ENCODE data around the gene DDA1. TPM values are rescaled to one million over a fixed set of nuclear protein-coding genes. Genes with fewer than 3 reads are reported as not detected.

DDA1 gene
- total and polyA plus RNA-seq, 12 donors: 6.8 to 71.4 (median 41.5) TPM

DNA sequence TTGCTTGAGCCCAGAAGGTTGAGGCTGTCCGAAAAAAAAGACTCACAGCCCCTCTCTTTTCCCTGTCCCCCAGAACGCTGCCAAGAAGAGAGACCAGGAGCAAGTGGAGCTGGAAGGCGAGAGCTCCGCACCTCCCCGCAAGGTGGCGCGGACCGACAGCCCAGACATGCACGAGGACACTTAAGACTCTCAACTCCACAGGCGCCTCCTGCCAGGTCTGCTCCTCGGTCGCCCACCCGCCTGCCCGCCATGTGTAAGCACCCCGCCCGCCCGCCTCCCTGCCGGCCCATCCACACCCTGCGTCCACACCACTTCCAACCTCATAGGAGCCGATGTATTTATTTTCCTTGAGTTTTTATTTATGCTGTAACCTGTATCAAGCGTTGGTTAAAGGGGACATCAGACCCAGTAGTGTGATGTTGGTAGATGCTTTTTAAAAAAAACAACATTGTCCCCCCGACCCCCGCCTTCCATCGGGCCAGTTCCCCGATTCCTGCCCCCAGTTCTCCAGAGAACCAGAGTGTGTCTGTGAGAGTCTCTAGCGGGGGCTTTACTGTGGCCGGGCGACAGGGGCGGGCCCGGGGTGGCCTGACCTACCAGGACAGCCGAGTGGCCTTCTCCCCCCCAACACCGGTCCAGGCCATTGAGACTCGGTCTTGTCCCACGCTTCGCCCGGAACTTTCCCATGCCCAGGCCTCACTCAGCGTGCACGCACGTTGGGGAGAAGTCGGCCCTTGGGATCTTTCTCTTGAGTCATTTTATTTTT lies 10.3 kb downstream of the DDA1 start:
- peaks cover 0 to 40% of the 10 kb centered on the region in 2 donors for H3K36me3 ChIP-seq (replicated peaks in 1 of 2)
- no peak overlapping the region for H3K27ac ChIP-seq
- intact Hi-C loops (cut with DNase I): no loop called here
- peaks cover 0 to 9% of the 10 kb centered on the region in 2 donors for H3K4me1 ChIP-seq (replicated peaks in 1 of 2)
- no peaks in the 10 kb centered on the region for H3K9me3 ChIP-seq (replicated peaks in 1 of 3)
- H3K27me3 ChIP-seq: no peaks in the 10 kb centered on the region
- no peak for DNase-seq
- no peak for TF ChIP-seq POLR2A (IDR thresholded peaks at IDR 0.05)
- TF ChIP-seq, protein P1, sequence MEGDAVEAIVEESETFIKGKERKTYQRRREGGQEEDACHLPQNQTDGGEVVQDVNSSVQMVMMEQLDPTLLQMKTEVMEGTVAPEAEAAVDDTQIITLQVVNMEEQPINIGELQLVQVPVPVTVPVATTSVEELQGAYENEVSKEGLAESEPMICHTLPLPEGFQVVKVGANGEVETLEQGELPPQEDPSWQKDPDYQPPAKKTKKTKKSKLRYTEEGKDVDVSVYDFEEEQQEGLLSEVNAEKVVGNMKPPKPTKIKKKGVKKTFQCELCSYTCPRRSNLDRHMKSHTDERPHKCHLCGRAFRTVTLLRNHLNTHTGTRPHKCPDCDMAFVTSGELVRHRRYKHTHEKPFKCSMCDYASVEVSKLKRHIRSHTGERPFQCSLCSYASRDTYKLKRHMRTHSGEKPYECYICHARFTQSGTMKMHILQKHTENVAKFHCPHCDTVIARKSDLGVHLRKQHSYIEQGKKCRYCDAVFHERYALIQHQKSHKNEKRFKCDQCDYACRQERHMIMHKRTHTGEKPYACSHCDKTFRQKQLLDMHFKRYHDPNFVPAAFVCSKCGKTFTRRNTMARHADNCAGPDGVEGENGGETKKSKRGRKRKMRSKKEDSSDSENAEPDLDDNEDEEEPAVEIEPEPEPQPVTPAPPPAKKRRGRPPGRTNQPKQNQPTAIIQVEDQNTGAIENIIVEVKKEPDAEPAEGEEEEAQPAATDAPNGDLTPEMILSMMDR (IDR thresholded peaks at IDR 0.05): no peak
- H3K4me3 ChIP-seq: no peak overlapping the region
- 88 to 94% (median 90%) methylated on average over 38 to 40 of the region's 40 CpGs for WGBS, 4 donors

DNA sequence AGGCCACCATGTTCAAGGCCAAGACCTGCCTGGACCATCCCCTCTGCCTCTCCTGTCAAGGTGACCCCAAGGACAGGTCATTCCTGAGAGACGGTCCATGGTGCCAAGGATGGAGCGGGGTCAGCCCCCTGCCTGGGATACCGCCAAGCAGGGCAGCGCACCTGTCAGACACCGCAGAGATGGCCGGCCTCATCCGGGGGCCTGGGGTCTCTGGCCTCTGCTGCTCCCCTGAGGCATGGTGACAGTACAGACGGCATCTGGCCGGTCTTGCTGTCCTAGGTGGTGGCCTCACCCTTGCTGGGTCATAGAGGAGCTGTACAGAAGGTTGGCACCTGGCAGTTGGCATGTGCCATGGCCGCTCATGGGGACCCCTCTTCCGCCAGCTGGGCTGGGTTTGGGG lies 11.1 kb downstream of the DDA1 start:
- peaks cover 0 to 9% of the 10 kb centered on the region in 2 donors for H3K4me1 ChIP-seq (replicated peaks in 1 of 2)
- H3K9me3 ChIP-seq (replicated peaks in 1 of 3): no peaks in the 10 kb centered on the region
- H3K36me3 ChIP-seq (replicated peaks in 1 of 2): peaks cover 0 to 37% of the 10 kb centered on the region in 2 donors
- TF ChIP-seq, protein P1 (IDR thresholded peaks at IDR 0.05): no peak
- no peak for TF ChIP-seq POLR2A (IDR thresholded peaks at IDR 0.05)
- H3K4me3 ChIP-seq: no peak overlapping the region
- H3K27ac ChIP-seq: no peak overlapping the region
- H3K27me3 ChIP-seq: no peaks in the 10 kb centered on the region
- WGBS, 4 donors: 85 to 100% (median 87%) methylated on average over 3 to 11 of the region's 11 CpGs
- intact Hi-C loops (cut with DNase I): no loop called here
- DNase-seq: no peak

DNA sequence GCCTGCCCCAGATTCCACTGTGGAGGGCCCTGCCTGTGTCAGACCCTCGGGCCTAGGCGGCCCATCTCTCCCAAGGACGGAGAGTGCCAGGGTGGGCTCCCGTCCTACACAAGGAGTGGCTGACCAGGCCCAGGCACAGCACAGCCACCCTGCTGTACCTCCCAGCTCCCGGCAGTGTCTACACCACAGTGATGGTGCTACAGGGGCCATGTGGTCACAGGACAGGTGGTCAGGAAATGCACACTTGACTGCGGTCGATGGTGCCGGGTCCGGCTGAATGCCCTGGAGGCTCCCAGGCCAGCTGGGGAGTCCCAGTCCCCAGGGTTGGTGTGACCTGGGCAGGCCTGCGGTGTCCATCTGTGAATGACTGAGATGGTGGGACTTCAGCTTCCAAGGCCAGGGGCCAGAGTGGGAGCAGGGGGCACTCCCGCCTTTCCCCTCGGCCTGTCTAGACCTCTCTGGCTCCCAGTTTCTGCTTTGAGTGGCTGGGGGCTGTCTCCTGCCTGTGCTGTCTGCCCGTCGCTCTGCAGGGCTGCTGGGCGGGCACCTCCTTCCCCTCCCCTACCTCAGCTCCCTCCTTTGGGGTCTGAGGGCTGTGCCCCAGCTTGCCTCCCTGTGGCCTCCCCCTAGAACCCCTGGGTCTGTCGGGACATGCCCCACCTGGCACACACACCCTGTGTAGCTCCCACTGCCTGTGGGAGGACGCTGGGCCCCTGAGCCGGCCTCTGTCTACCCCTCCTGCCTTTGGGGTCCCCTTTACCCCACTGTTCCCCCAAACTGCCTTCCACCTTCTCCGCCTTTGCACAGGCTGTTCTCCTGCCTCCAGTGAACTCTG lies 12.5 kb downstream of the DDA1 start:
- Histone ChIP-seq H3K4me1 (replicated peaks in 1 of 2) (peaks cover 0 to 9% of the 10 kb centered on the region in 2 donors), H3K36me3 (replicated peaks in 1 of 2) (peaks cover 0 to 22% of the 10 kb centered on the region in 2 donors), H3K27ac (peak overlapping the region in 2 of 5 donors; percentile 47 to 54), H3K9me3 (replicated peaks in 1 of 3) (no peaks in the 10 kb centered on the region), H3K27me3 (no peaks in the 10 kb centered on the region), H3K4me3 (no peak overlapping the region)
- no peak for DNase-seq
- intact Hi-C loops (cut with DNase I): no loop called here
- WGBS, 4 donors: 86 to 95% (median 91%) methylated on average over 13 to 19 of the region's 19 CpGs
- TF ChIP-seq POLR2A (IDR thresholded peaks at IDR 0.05): no peak
- TF ChIP-seq, protein P1 (IDR thresholded peaks at IDR 0.05): no peak

DNA sequence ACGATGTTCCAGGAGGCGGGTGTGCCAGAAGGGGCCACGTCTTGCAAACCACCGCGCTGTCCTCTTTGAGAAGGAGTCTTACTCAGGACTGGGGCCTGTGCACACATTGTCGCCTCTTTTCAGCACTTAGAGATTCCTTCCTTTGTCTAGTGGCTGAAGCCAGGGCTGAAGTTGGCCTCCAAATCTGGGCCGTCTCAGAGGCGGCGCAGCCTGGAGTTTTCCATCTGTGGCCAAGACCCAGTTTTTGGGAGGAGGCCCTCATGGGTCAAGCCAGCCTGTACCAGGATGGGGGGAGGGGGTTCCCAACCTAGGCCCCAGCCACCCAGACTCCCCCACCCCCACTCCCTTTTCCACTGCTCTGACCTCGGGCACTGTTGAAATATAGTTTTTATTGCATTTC lies 13.5 kb downstream of the DDA1 start:
- DNase-seq: peak in 3 of 7 donors; percentile 58 to 69 (median 65)
- TF ChIP-seq, protein P1 (IDR thresholded peaks at IDR 0.05): no peak
- TF ChIP-seq POLR2A (IDR thresholded peaks at IDR 0.05): no peak
- H3K4me3 ChIP-seq: no peak overlapping the region
- no peaks in the 10 kb centered on the region for H3K9me3 ChIP-seq (replicated peaks in 1 of 3)
- peak overlapping the region in 3 of 5 donors; percentile 39 to 54 (median 47) for H3K27ac ChIP-seq
- 34 to 66% (median 62%) methylated on average over 4 to 10 of the region's 10 CpGs for WGBS, 4 donors
- intact Hi-C loops (cut with DNase I): no loop called here
- peaks cover 0 to 17% of the 10 kb centered on the region in 2 donors for H3K4me1 ChIP-seq (replicated peaks in 1 of 2)
- H3K36me3 ChIP-seq (replicated peaks in 1 of 2): peaks cover 0 to 20% of the 10 kb centered on the region in 2 donors
- no peaks in the 10 kb centered on the region for H3K27me3 ChIP-seq

Measured in adrenal gland (tissue), 12 donors.